SK-N-MC (cell line): ENCODE results near the gene PRSS56.
"Not testable (repeated sequence)": the region's sequence is repeated elsewhere in the genome, so short reads cannot be mapped to it uniquely, and the experiment has no call there.

ENCODE experiments used
- DNase-seq: peaks from one replicate; pipeline ENCODE4 v3.0.0-alpha.2; 2011; ENCODE audit warnings: low read depth, low spot score
- H3K27ac ChIP-seq: fragments of 200-600 bp; sonication (generic); 2 replicates; pipeline ENCODE4 v1.5.1; 2016; ENCODE audit warnings: mixed run types
- H3K36me3 ChIP-seq: fragments of 200-600 bp; sonication (generic); 2 replicates; pipeline ENCODE4 v1.6.1; 2017; ENCODE audit warnings: antibody characterized with exemption, low read length, mixed read lengths; ENCODE audit not compliant: insufficient read depth
- H3K4me3 ChIP-seq: fragments of 200-600 bp; sonication (generic); 2 replicates; pipeline ENCODE4 v1.5.1; 2016
- H3K9ac ChIP-seq: fragments of 200-600 bp; sonication (generic); 2 replicates; pipeline ENCODE4 v1.8.0; 2017; ENCODE audit warnings: mixed run types, mixed read lengths; ENCODE audit not compliant: insufficient read length
- H3K9me3 ChIP-seq: fragments of 200-600 bp; sonication (generic); 2 replicates; pipeline ENCODE4 v1.6.1; 2017; ENCODE audit warnings: low read depth, mild to moderate bottlenecking, antibody characterized with exemption, low read length, moderate library complexity, mixed read lengths
- EZH2 ChIP-seq: fragments of 200-600 bp; sonication (generic); IDR thresholded peaks from one replicate; pipeline ENCODE4 v1.6.1; 2017; ENCODE audit warnings: antibody characterized with exemption
- FOXP2 ChIP-seq: optimal IDR thresholded peaks from 2 replicates; pipeline ENCODE3; 2011; ENCODE audit warnings: mild to moderate bottlenecking, moderate library complexity; ENCODE audit not compliant: insufficient read depth; ENCODE audit errors: extremely low read length, control extremely low read depth
- POLR2AphosphoS5 ChIP-seq: IDR thresholded peaks from 2 replicates; pipeline ENCODE4 v1.6.1; 2012; ENCODE audit warnings: mild to moderate bottlenecking, low read depth, low read length, borderline replicate concordance

PRSS56 gene

DNA sequence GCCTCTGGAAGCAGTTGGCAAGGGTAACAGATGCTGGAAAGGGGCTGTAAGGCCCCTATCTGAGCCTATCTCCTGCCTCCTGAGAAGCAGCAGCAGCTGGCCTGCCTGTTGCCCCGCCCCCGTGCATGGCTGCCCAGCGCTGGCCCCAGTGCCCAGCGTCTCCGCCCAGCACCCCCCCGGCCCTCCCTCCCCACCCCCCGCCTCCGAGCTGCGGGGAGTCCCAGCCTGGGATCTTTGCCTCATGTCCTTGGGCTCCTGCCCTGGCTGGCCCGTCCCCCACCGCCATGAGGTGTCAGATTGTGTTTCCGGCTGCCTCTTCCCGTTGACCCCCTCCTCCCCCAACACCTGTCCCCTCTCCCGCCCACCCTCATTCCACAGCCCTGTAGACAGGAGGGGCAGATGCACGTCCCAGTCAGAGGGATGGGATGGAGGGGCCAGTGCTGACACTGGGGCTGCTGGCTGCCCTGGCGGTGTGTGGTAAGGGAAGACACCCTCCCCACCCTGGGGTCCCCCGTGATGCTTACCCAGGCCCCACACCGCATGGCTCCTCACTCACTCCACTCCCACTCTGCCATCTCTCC, 5.7 kb downstream of the PRSS56 start, which contains the start of gene CHRND:
Gene CHRND (plus strand): TSS at position 370 of the 581 bp plus-strand sequence. CDS start 56 bp downstream, at position 426.
- Histone ChIP-seq H3K36me3 (no peaks in the 10 kb centered on the region), H3K27ac (no peak within 1 kb of the TSS), H3K4me3 (no peak within 1 kb of the TSS), H3K9ac (no peak within 1 kb of the TSS), H3K9me3 (no peaks in the 10 kb centered on the region)
- DNase-seq: no peak
- TF ChIP-seq EZH2 (no peak), FOXP2 (no peak)

DNA sequence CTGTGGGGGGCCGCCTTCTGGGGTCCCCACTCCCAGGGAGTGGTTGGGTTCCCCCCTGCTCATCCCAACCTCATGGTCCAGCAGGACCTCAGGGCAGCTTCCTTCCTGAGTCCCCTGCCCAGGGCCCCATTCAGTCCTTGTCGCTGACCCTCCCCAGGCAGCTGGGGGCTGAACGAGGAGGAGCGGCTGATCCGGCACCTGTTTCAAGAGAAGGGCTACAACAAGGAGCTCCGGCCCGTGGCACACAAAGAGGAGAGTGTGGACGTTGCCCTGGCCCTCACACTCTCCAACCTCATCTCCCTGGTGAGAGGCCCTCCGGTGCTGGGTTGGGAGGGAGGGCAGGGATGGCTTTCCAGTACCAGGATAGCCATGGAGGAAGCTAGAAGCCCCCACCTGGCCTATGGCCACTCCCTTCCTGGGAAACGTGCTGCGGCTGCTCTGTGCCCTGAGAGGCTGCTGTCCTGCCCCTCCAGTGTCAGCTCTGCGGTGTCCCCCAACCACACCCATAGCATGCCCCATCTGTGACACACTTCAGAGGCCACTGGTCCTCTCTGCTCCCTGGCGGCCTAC, 6.3 kb downstream of the PRSS56 start:
- no peak for DNase-seq
- no peak overlapping the region for H3K4me3 ChIP-seq
- no peaks in the 10 kb centered on the region for H3K9me3 ChIP-seq
- no peak overlapping the region for H3K27ac ChIP-seq
- no peaks in the 10 kb centered on the region for H3K36me3 ChIP-seq
- TF ChIP-seq POLR2AphosphoS5 (no peak), FOXP2 (no peak), EZH2 (no peak)
- no peak overlapping the region for H3K9ac ChIP-seq

DNA sequence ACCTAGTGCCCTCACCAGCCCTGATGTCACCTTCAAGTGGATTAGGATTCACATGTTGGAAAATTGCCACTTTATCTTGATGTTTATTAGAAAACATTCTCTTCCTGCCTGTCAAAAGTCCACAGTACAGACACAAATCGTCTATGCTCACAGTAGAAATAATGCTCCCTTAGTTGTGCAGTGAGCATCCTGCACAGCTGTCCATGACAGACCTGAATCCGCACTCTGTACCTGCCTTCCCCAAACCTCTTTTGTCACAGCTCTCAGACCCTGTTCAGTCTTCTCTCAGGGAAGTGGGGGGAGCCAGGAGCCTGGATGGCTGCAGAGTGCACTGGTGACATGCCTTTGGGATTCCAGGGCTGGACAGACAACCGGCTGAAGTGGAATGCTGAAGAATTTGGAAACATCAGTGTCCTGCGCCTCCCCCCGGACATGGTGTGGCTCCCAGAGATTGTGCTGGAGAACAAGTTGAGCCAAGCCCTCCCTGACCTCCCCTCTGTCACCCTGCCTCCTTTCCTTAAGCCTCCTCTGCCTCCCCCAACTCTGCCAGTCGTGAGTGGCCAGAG, 7.8 kb downstream of the PRSS56 start:
- Histone ChIP-seq H3K9me3 (no peaks in the 10 kb centered on the region), H3K4me3 (no peak overlapping the region)
- TF ChIP-seq EZH2 (no peak), FOXP2 (no peak), POLR2AphosphoS5 (no peak)

DNA sequence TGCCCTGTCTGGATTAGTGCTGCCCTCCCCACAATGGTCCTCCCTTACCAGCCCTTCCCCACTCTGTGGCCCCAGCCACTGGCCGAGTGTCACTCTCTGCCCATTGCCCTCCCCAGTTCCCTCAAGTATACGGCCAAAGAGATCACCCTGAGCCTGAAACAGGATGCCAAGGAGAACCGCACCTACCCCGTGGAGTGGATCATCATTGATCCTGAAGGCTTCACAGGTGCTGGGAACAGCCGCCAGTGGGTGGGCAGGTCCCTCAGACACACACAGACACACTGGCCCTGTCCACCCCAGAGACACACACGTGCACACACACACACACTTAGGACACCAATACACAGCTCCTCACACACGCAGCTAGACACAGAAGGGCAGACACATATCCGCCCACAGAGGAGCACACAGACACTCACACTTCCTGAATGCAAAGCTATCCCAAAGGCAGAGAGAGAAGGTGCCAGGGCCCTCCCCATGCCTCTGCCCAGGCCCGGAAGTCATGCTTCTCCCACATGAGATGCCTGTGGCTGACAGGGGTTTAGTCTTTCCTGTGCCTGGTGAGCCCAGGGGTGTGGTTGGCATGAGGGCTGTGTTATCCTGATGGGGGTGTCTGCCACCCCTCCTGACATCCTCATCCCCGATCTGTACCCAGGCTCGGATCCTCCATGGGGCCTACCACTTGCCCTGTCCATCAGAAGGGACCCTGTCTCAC, 8.7 kb downstream of the PRSS56 start:
- no peak for TF ChIP-seq FOXP2
- no peak for TF ChIP-seq POLR2AphosphoS5
- no peak for TF ChIP-seq EZH2
- H3K27ac ChIP-seq: no peak overlapping the region
- H3K4me3 ChIP-seq: no peak overlapping the region
- no peaks in the 10 kb centered on the region for H3K9me3 ChIP-seq
- no peaks in the 10 kb centered on the region for H3K36me3 ChIP-seq
- no peak overlapping the region for H3K9ac ChIP-seq
- DNase-seq: no peak

More for the DNA sequence above, 7.8 kb downstream of the PRSS56 start:
- no peak for DNase-seq
- no peaks in the 10 kb centered on the region for H3K36me3 ChIP-seq
- no peak overlapping the region for H3K27ac ChIP-seq
- H3K9ac ChIP-seq: no peak overlapping the region

DNA sequence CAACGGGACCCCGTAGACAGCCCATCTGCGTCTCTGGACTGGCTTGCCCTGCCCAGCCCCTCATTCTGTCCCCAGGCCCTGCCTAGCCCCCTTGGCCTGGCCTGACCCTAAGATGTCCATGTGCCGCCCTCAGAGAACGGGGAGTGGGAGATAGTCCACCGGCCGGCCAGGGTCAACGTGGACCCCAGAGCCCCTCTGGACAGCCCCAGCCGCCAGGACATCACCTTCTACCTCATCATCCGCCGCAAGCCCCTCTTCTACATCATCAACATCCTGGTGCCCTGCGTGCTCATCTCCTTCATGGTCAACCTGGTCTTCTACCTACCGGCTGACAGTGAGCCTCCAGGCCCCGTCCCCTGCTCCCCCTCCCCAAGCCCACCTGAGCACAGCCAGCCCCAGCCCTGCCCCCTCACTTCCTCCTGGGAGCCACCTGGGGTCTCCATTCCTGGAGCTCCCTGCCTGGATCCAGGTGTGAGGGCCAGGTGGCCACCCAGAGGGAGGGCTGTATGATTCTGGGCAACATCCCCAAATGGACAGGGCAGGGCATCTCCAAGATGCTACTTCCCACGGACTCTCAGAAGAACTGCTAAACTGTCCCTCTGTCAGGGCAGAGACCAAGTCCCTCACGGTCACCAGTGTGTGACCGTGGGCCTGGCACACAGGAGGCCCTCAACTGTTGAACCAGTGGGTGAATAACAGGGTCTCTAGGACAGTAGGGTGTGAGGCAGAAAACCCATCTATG, 9.8 kb downstream of the PRSS56 start:
- Histone ChIP-seq H3K27ac (no peak overlapping the region), H3K36me3 (no peaks in the 10 kb centered on the region), H3K4me3 (no peak overlapping the region), H3K9me3 (no peaks in the 10 kb centered on the region), H3K9ac (no peak overlapping the region)
- TF ChIP-seq POLR2AphosphoS5 (no peak), EZH2 (no peak), FOXP2 (no peak)
- DNase-seq: no peak

DNA sequence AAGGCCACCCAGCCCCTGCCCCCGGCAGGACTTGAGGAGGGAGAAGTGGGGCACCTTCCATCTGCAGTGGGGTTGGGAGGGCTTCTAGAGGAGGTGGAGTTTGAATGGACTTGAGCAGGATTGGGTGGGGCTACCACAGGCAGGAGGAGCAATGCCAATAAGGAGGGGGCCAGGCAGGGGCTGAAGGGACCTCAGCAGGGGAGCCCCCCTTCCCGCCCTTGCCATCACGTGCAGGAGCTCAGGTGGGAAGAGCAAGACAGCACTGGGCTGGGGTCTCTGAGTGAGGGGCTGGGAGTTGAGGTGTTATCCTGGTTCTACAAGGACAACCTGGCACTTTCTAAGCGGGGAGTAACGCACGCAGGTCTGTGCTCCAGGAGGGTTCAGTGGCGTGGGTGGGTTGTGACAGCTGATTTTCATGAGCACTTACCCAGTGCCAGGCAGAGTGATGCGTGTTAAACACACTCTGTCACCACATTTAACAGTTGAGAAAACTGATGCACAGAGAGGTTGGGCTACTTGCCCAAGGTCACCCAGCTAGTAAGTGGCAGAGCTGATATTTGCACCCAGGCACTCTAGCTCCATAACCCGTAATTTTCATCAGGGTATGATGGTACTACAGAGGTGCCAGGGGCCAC, 10.6 kb downstream of the PRSS56 start:
- H3K36me3 ChIP-seq: no peaks in the 10 kb centered on the region
- H3K27ac ChIP-seq: no peak overlapping the region
- DNase-seq: no peak
- TF ChIP-seq POLR2AphosphoS5 (no peak), FOXP2 (no peak), EZH2 (no peak)
- no peak overlapping the region for H3K9ac ChIP-seq
- no peak overlapping the region for H3K4me3 ChIP-seq
- no peaks in the 10 kb centered on the region for H3K9me3 ChIP-seq

DNA sequence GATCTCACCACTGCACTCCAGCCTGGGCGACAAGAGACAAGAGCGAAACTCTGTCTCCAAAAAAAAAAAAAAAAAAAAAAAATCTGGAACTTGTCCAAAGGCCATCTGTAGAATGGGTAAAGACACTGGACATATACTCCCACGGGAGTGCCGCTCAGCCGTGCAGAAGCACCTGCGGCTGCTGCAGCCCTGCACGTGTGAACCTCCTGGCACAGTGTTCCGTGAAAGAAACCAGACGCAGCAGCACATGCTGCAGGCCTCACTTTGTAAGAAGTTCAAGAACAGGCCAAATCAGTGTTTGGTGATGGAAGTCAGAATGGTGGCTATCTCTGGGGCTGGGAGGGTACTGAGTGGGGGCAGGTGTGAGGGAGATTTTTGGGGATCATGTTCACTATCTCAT, 12.2 kb downstream of the PRSS56 start:
- no peak for DNase-seq

DNA sequence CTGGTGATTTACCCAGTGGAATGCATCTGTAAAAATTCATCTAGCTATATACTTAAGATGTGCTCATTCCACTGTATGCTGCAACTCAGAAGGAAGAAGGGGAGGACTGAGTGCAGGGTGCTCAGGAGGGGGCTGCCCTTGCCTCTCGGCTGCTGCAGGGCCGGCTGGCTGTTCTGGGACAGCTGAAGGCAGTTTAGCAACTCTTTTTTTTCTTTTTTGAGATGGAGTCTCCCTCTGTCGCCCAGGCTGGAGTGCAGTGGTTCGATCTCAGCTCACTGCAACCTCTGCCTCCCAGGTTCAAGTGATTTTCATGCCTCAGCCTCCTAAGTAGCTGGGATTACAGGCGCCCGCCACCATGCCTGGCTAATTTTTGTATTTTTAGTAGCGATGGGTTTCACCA, 12.6 kb downstream of the PRSS56 start:
- not testable (repeated sequence) for H3K9ac ChIP-seq, DNase-seq, H3K27ac ChIP-seq, H3K36me3 ChIP-seq, H3K9me3 ChIP-seq, H3K4me3 ChIP-seq

More for the DNA sequence above, 12.2 kb downstream of the PRSS56 start:
- H3K27ac ChIP-seq: no peak overlapping the region
- TF ChIP-seq POLR2AphosphoS5: no peak
- no peak for TF ChIP-seq EZH2
- no peak for TF ChIP-seq FOXP2
- H3K9me3 ChIP-seq: no peaks in the 10 kb centered on the region
- no peak overlapping the region for H3K9ac ChIP-seq
- no peak overlapping the region for H3K4me3 ChIP-seq
- no peaks in the 10 kb centered on the region for H3K36me3 ChIP-seq
